CD14-positive monocyte (primary cell): ENCODE measurements around the gene ISX. TPM values are rescaled to one million over a fixed set of nuclear protein-coding genes. Genes with fewer than 3 reads are reported as not detected.

Experiments used
- DNase-seq, 3 donors: peaks; one replicate each; pipeline ENCODE4 v3.0.0-alpha.2; 2011 to 2022
- H2AFZ ChIP-seq: 2 replicates; pipeline ENCODE4 v1.6.0; 2012; ENCODE audit warnings: mild to moderate bottlenecking, low read depth, low read length, inconsistent platforms; ENCODE audit not compliant: insufficient read depth, poor library complexity, severe bottlenecking
- H3K27ac ChIP-seq, 2 donors: 1 replicate in 1 of 2; 2 replicates in 1 of 2; pipeline ENCODE4 v1.5.1; 2012 to 2013; ENCODE audit warnings: low read length in 2 of 2, control low read depth in 1 of 2, inconsistent platforms in 1 of 2, low read depth in 1 of 2, mild to moderate bottlenecking in 1 of 2
- H3K27me3 ChIP-seq, 2 donors: one replicate each; pipeline versions ENCODE4 v1.6.0 to v1.6.1; 2011 to 2013; ENCODE audit warnings: low read length in 2 of 2; ENCODE audit not compliant: control insufficient read depth in 2 of 2, insufficient read depth in 2 of 2
- H3K36me3 ChIP-seq, 2 donors: replicated peaks in 1 of 2; 1 replicate in 1 of 2; 2 replicates in 1 of 2; pipeline versions ENCODE4 v1.5.1 to v1.6.1; 2012 to 2013; ENCODE audit warnings: low read length in 2 of 2, control low read depth in 1 of 2, inconsistent platforms in 1 of 2, mild to moderate bottlenecking in 1 of 2; ENCODE audit not compliant: insufficient read depth in 2 of 2, control insufficient read depth in 1 of 2
- H3K4me1 ChIP-seq, 2 donors: 1 replicate in 1 of 2; 2 replicates in 1 of 2; pipeline versions ENCODE4 v1.5.1 to v1.6.1; 2012 to 2013; ENCODE audit warnings: low read length in 2 of 2, control low read depth in 1 of 2, inconsistent platforms in 1 of 2, mild to moderate bottlenecking in 1 of 2, moderate library complexity in 1 of 2; ENCODE audit not compliant: insufficient read depth in 2 of 2, control insufficient read depth in 1 of 2
- H3K4me2 ChIP-seq: replicated peaks from 2 replicates; pipeline ENCODE3; 2012; ENCODE audit warnings: low read length, moderate library complexity, mild to moderate bottlenecking; ENCODE audit not compliant: poor library complexity, severe bottlenecking; ENCODE audit errors: extremely low read depth
- H3K4me3 ChIP-seq, 3 experiments: fragments of 200-600 bp in 1 of 3; sonication (generic) in 1 of 3; replicated peaks in 1 of 3; 1 replicate in 2 of 3; 2 replicates in 1 of 3; pipeline ENCODE4 v1.5.1; 2011 to 2013; ENCODE audit warnings: low read length in 3 of 3, mild to moderate bottlenecking in 3 of 3, control low read depth in 2 of 3, low read depth in 2 of 3, inconsistent platforms in 1 of 3, moderate library complexity in 1 of 3
- H3K79me2 ChIP-seq: 2 replicates; pipeline ENCODE4 v1.6.0; 2012; ENCODE audit warnings: mild to moderate bottlenecking, control low read depth, inconsistent platforms, low read length, moderate library complexity; ENCODE audit not compliant: insufficient read depth
- H3K9ac ChIP-seq: 2 replicates; pipeline ENCODE4 v1.6.0; 2017; ENCODE audit warnings: low read length, mild to moderate bottlenecking; ENCODE audit not compliant: insufficient read depth, poor library complexity, severe bottlenecking
- H3K9me3 ChIP-seq, 2 donors: replicated peaks in 1 of 2; 1 replicate in 1 of 2; 2 replicates in 1 of 2; pipeline versions ENCODE4 v1.5.1 to v1.6.1; 2012 to 2013; ENCODE audit warnings: low read length in 2 of 2, control low read depth in 1 of 2; ENCODE audit not compliant: control insufficient read depth in 1 of 2, insufficient read depth in 1 of 2
- H4K20me1 ChIP-seq: 2 replicates; pipeline ENCODE4 v1.6.0; 2012; ENCODE audit warnings: mild to moderate bottlenecking, low read length, control low read depth, moderate library complexity; ENCODE audit not compliant: insufficient read depth
- H3K27ac Mint-ChIP-seq, 7 donors: one replicate each; pipeline ENCODE4 v1.8.0; 2020; ENCODE audit warnings: mild to moderate bottlenecking in 7 of 7, mixed read lengths in 7 of 7, moderate library complexity in 6 of 7, inconsistent platforms in 2 of 7
- H3K27me3 Mint-ChIP-seq, 3 donors: one replicate each; pipeline ENCODE4 v1.8.0; 2021 to 2022; ENCODE audit warnings: low read depth in 3 of 3, mild to moderate bottlenecking in 3 of 3, mixed read lengths in 3 of 3, moderate library complexity in 3 of 3, inconsistent platforms in 1 of 3
- H3K36me3 Mint-ChIP-seq, 2 donors: one replicate each; pipeline ENCODE4 v1.8.0; 2020; ENCODE audit warnings: mixed read lengths in 2 of 2, inconsistent platforms in 1 of 2, mild to moderate bottlenecking in 1 of 2
- H3K4me1 Mint-ChIP-seq: one replicate; pipeline ENCODE4 v1.8.0; 2020; ENCODE audit warnings: mild to moderate bottlenecking, mixed read lengths
- H3K4me3 Mint-ChIP-seq, 2 donors: one replicate each; pipeline ENCODE4 v1.8.0; 2020; ENCODE audit warnings: mild to moderate bottlenecking in 2 of 2, mixed read lengths in 2 of 2, moderate library complexity in 1 of 2
- H3K9me3 Mint-ChIP-seq, 7 donors: one replicate each; pipeline ENCODE4 v1.8.0; 2020 to 2022; ENCODE audit warnings: mixed read lengths in 7 of 7, mild to moderate bottlenecking in 6 of 7, moderate library complexity in 6 of 7, inconsistent platforms in 2 of 7
- CTCF ChIP-seq: fragments of 200-600 bp; IDR thresholded peaks from one replicate; pipeline ENCODE4 v1.8.0; 2022; ENCODE audit warnings: antibody characterized with exemption, mild to moderate bottlenecking
- WGBS: methylation state at CpG from one replicate; pipeline ENCODE4 v1.1.5; 2013; ENCODE audit warnings: missing lambda C conversion rate; ENCODE audit not compliant: insufficient coverage; 5-methylcytosine and 5-hydroxymethylcytosine counted together
- intact Hi-C, 2 donors: fragments of 100-400 bp; cut with micrococcal nuclease; formaldehyde crosslinking; loops; one replicate each; pipeline versions ENCODE4 v1.15.0 to v1.15.1; 2023
- polyA plus RNA-seq, 3 donors: library from polyadenylated mRNA; depleted of rRNA in 1 of 3; unstranded in 2 of 3; stranded (reverse) in 1 of 3; fragments of 300-500 nt in 2 of 3; fragments of >200 nt in 1 of 3; fragmentation: Illumina TruSeq in 2 of 3; gene quantifications; 1 replicate in 2 of 3; 2 replicates in 1 of 3; pipeline ENCODE4 v1.2.3, GENCODE V29; 2012 to 2021

The ISX gene
- polyA plus RNA-seq, 3 donors: not detected

- no peak overlapping the region for H3K9ac ChIP-seq
- no peaks in the 10 kb centered on the region for H3K36me3 ChIP-seq
- Mint-ChIP-seq H3K27ac (no peak overlapping the region), H3K9me3 (peaks cover 0 to 3% (median 0%) of the 10 kb centered on the region in 7 donors), H3K4me3 (no peak overlapping the region), H3K27me3 (peaks cover 0 to 3% (median 2%) of the 10 kb centered on the region in 3 donors), H3K4me1 (no peaks in the 10 kb centered on the region), H3K36me3 (no peaks in the 10 kb centered on the region)
- no peak overlapping the region for H3K4me2 ChIP-seq
- H4K20me1 ChIP-seq: no peaks in the 10 kb centered on the region
- no peak for DNase-seq
- no peaks in the 10 kb centered on the region for H3K9me3 ChIP-seq
- no peak overlapping the region for H2AFZ ChIP-seq
- H3K4me1 ChIP-seq: no peaks in the 10 kb centered on the region
- intact Hi-C loops: no loop called here
- WGBS: no CpG with 5 or more reads among the region's 6 CpGs
- H3K27me3 ChIP-seq: no peaks in the 10 kb centered on the region
- TF ChIP-seq CTCF: no peak
- H3K4me3 ChIP-seq: no peak overlapping the region
- no peaks in the 10 kb centered on the region for H3K79me2 ChIP-seq
- H3K27ac ChIP-seq: no peak overlapping the region
Observed at GRCh38 chr22:35051013-35051535, 14.9 kb upstream of the ISX start.

- Histone ChIP-seq H3K9me3 (no peaks in the 10 kb centered on the region), H3K9ac (no peak overlapping the region), H3K27me3 (no peaks in the 10 kb centered on the region), H3K36me3 (no peaks in the 10 kb centered on the region), H3K4me3 (no peak overlapping the region), H3K79me2 (no peaks in the 10 kb centered on the region), H4K20me1 (no peaks in the 10 kb centered on the region), H2AFZ (no peak overlapping the region), H3K4me2 (no peak overlapping the region), H3K27ac (no peak overlapping the region), H3K4me1 (no peaks in the 10 kb centered on the region)
- intact Hi-C loops: no loop called here
- peaks cover 0 to 8% (median 3%) of the 10 kb centered on the region in 7 donors for H3K9me3 Mint-ChIP-seq
- H3K36me3 Mint-ChIP-seq: no peaks in the 10 kb centered on the region
- no peak for DNase-seq
- H3K27me3 Mint-ChIP-seq: peaks cover 0 to 3% (median 2%) of the 10 kb centered on the region in 3 donors
- no peaks in the 10 kb centered on the region for H3K4me1 Mint-ChIP-seq
- H3K27ac Mint-ChIP-seq: peak overlapping the region in 1 of 7 donors; percentile 73
- no peak for TF ChIP-seq CTCF
- no peak overlapping the region for H3K4me3 Mint-ChIP-seq
Observed at GRCh38 chr22:35051791-35052190, 14.2 kb upstream of the ISX start.
